Hepatocyte (in vitro differentiated cells): ENCODE measurements around the gene SGTB. TPM values are rescaled to one million over a fixed set of nuclear protein-coding genes. Genes with fewer than 3 reads are reported as not detected.
"Not testable (repeated sequence)": the region's sequence is repeated elsewhere in the genome, so short reads cannot be mapped to it uniquely, and the experiment has no call there.

Experiments
- DNase-seq: peaks from one replicate; pipeline ENCODE4 v3.0.0-alpha.2; 2016; ENCODE audit warnings: low spot score
- H2AFZ ChIP-seq: fragments of 200-600 bp; sonication (generic); 2 replicates; pipeline ENCODE4 v1.6.0; 2016; ENCODE audit warnings: antibody characterized with exemption, mild to moderate bottlenecking
- H3K27ac ChIP-seq: fragments of 200-600 bp; sonication (generic); 2 replicates; pipeline ENCODE4 v1.5.1; 2016; ENCODE audit warnings: mild to moderate bottlenecking
- H3K27me3 ChIP-seq: fragments of 200-600 bp; sonication (generic); 2 replicates; pipeline ENCODE4 v1.6.1; 2016
- H3K36me3 ChIP-seq: fragments of 200-600 bp; sonication (generic); replicated peaks from 2 replicates; pipeline ENCODE4 v1.5.1; 2016; ENCODE audit warnings: low read depth; ENCODE audit not compliant: insufficient read depth
- H3K4me1 ChIP-seq: fragments of 200-600 bp; sonication (generic); 2 replicates; pipeline ENCODE4 v1.5.1; 2016; ENCODE audit warnings: mild to moderate bottlenecking, moderate library complexity; ENCODE audit not compliant: insufficient read depth
- H3K4me2 ChIP-seq: fragments of 200-600 bp; sonication (generic); 2 replicates; pipeline ENCODE4 v1.6.0; 2016
- H3K4me3 ChIP-seq: fragments of 200-600 bp; sonication (generic); 2 replicates; pipeline ENCODE4 v1.5.1; 2016; ENCODE audit warnings: mild to moderate bottlenecking
- H3K79me2 ChIP-seq: fragments of 200-600 bp; sonication (generic); 2 replicates; pipeline ENCODE4 v1.6.0; 2017; ENCODE audit warnings: mild to moderate bottlenecking
- H3K9me2 ChIP-seq: fragments of 200-600 bp; sonication (generic); replicated peaks from 2 replicates; pipeline ENCODE4 v1.6.0; 2017; ENCODE audit warnings: mild to moderate bottlenecking; ENCODE audit not compliant: insufficient read depth
- H3K9me3 ChIP-seq: fragments of 200-600 bp; sonication (generic); 2 replicates; pipeline ENCODE4 v1.5.1; 2016; ENCODE audit warnings: low read depth, mild to moderate bottlenecking
- H4K20me1 ChIP-seq: fragments of 200-600 bp; sonication (generic); 2 replicates; pipeline ENCODE4 v1.6.0; 2016; ENCODE audit warnings: mild to moderate bottlenecking; ENCODE audit not compliant: insufficient read depth, poor library complexity, severe bottlenecking
- EZH2 ChIP-seq: fragments of 200-600 bp; sonication (generic); IDR thresholded peaks from 2 replicates; pipeline ENCODE4 v1.6.1; 2016; ENCODE audit warnings: antibody characterized with exemption, mild to moderate bottlenecking, borderline replicate concordance
- EZH2phosphoT487 ChIP-seq: fragments of 200-600 bp; sonication (generic); IDR thresholded peaks from one replicate; pipeline ENCODE4 v1.6.1; 2018; ENCODE audit warnings: antibody characterized with exemption, mild to moderate bottlenecking, low read depth, moderate library complexity; ENCODE audit not compliant: unreplicated experiment, severe bottlenecking
- WGBS: methylation state at CpG from one replicate; pipeline ENCODE4 v1.1.6; 2016; ENCODE audit warnings: low lambda C conversion rate; ENCODE audit errors: missing lambda C conversion rate; 5-methylcytosine and 5-hydroxymethylcytosine counted together
- polyA plus RNA-seq: library from polyadenylated mRNA; unstranded; fragments of >200 nt; fragmentation: Nextera tagmentation; extraction: Ambion mirVana; gene quantifications from 2 replicates; pipeline ENCODE4 v1.2.1, GENCODE V29; 2016
- total RNA-seq: library from RNA; depleted of rRNA; stranded (reverse); fragments of >200 nt; gene quantifications from 2 replicates; pipeline ENCODE4 v1.2.3, GENCODE V29; 2014
- TF ChIP-seq, protein P1 (sequence below): fragments of 200-600 bp; sonication (generic); IDR thresholded peaks from 2 replicates; pipeline ENCODE4 v1.5.1; 2016; ENCODE audit warnings: antibody characterized with exemption, mild to moderate bottlenecking; ENCODE audit not compliant: poor library complexity

SGTB gene
- total and polyA plus RNA-seq, 2 experiments from 2014 or later, result 3.6 to 9.0 TPM

DNA sequence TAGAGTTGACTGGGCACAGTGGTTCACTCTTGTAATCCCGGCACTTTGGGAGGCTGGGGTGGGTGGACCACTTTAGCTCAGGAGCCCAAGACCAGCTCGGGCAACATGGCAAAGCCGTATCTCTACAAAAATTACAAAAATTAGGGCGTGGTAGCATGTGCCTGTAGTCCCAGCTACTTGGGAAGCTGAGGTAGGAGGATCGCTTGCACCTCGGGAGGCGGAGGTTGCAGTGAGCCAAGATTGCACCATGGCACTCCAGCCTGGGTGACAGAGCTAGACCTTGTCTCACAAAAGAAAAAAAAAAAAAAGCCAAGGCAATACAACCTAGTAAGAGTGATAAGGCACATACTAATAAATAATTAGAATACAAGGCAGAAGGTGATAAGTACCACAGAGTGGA, 15.9 kb upstream of the SGTB start:
- Histone ChIP-seq H3K27me3 (no peaks in the 10 kb centered on the region), H3K4me3 (no peak overlapping the region), H4K20me1 (no peaks in the 10 kb centered on the region), H3K36me3 (no peaks in the 10 kb centered on the region), H3K79me2 (peaks cover 28% of the 10 kb centered on the region), H2AFZ (no peak overlapping the region), H3K9me2 (no peaks in the 10 kb centered on the region), H3K4me1 (no peaks in the 10 kb centered on the region), H3K9me3 (no peaks in the 10 kb centered on the region), H3K4me2 (no peak overlapping the region), H3K27ac (no peak overlapping the region)
- DNase-seq, result no peak
- WGBS, result 92% methylated on average over 7 of the region's 7 CpGs
- TF ChIP-seq EZH2phosphoT487, result no peak
- no peak for TF ChIP-seq EZH2
- TF ChIP-seq, protein P1, sequence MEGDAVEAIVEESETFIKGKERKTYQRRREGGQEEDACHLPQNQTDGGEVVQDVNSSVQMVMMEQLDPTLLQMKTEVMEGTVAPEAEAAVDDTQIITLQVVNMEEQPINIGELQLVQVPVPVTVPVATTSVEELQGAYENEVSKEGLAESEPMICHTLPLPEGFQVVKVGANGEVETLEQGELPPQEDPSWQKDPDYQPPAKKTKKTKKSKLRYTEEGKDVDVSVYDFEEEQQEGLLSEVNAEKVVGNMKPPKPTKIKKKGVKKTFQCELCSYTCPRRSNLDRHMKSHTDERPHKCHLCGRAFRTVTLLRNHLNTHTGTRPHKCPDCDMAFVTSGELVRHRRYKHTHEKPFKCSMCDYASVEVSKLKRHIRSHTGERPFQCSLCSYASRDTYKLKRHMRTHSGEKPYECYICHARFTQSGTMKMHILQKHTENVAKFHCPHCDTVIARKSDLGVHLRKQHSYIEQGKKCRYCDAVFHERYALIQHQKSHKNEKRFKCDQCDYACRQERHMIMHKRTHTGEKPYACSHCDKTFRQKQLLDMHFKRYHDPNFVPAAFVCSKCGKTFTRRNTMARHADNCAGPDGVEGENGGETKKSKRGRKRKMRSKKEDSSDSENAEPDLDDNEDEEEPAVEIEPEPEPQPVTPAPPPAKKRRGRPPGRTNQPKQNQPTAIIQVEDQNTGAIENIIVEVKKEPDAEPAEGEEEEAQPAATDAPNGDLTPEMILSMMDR, result no peak

DNA sequence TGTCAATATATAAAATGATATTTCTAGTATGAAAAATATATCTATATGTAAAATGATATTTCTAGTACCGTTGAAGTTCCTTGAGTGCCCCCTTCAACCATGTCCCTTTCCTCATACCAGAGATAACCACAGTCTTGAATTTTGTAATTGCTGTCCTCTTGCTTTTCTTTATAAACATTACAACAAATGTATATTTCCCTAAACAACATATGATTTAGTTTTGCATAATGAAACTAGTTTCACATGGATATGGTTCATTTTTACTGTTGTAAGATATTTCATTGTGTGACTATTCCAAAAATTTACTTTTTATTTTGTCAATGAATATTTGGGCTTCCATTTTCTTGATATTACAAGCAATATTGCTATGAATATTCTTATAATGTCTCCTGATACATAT, 14.1 kb upstream of the SGTB start:
- no peak overlapping the region for H3K27ac ChIP-seq
- no peak overlapping the region for H2AFZ ChIP-seq
- H3K4me1 ChIP-seq, result no peaks in the 10 kb centered on the region
- no peaks in the 10 kb centered on the region for H3K36me3 ChIP-seq
- H3K9me3 ChIP-seq, result no peaks in the 10 kb centered on the region
- TF ChIP-seq, protein P1, result no peak
- no peak for TF ChIP-seq EZH2
- TF ChIP-seq EZH2phosphoT487, result no peak
- H3K27me3 ChIP-seq, result no peaks in the 10 kb centered on the region
- no peak for DNase-seq
- peaks cover 20% of the 10 kb centered on the region for H3K79me2 ChIP-seq
- WGBS, result 83% methylated on average over 1 of the region's 1 CpG
- no peak overlapping the region for H3K4me3 ChIP-seq
- H4K20me1 ChIP-seq, result no peaks in the 10 kb centered on the region
- no peak overlapping the region for H3K4me2 ChIP-seq
- H3K9me2 ChIP-seq, result no peaks in the 10 kb centered on the region

DNA sequence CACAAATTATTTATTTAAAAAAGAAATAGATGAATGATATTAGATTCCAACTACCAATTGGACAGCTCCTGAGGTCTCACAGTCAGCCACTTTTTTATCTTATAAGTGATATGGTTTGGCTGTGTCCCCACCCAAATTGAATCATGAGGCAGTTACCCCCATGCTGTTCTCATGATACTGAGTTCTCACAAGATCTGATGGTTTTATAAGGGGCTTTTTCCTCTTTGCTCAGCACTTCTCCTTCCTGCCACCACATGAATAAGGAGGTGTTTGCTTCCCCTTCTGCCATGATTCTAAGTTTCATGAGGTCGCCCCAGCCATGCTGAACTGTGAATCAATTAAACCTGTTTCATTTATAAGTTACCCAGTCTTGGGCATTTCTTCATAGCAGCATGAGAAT, 13.0 kb upstream of the SGTB start:
- no peak for TF ChIP-seq EZH2phosphoT487
- TF ChIP-seq, protein P1, result no peak
- TF ChIP-seq EZH2, result no peak
- Histone ChIP-seq H3K36me3 (no peaks in the 10 kb centered on the region), H3K27me3 (no peaks in the 10 kb centered on the region), H3K9me2 (no peaks in the 10 kb centered on the region), H3K4me1 (no peaks in the 10 kb centered on the region), H3K27ac (no peak overlapping the region), H3K79me2 (peaks cover 18% of the 10 kb centered on the region), H2AFZ (no peak overlapping the region), H3K4me3 (no peak overlapping the region), H3K9me3 (no peaks in the 10 kb centered on the region), H4K20me1 (no peaks in the 10 kb centered on the region), H3K4me2 (no peak overlapping the region)
- 95% methylated on average over 1 of the region's 1 CpG for WGBS
- no peak for DNase-seq

DNA sequence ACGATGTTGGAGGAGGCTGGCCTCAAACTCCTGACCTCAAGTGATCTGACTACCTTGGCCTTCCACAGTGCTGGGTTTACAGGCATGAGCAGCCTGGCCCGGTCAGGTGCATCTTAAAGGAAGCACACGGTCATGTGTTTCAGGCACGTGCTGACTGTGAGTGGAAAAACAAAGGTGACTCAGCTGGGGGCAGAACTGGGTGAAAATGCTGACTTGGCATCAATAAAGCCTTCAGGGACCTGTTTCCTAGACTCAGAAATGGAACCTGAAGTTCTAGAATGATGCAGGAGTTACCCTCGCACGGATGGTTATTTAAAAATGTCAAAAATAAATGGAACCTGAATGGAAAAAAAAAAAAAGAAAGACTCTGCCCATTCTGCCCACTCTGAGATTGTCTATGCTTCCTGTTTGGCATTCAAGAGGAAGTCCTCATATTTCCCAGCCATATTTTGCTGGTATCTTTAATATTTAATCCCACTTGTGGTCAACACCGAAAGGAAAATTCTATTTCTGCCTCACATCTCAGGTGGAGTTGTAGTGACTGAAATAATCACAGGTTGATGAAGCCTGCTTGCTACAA, 12.4 kb upstream of the SGTB start:
- H3K27me3 ChIP-seq, H3K4me3 ChIP-seq, DNase-seq, H3K4me2 ChIP-seq, H3K27ac ChIP-seq, H3K4me1 ChIP-seq, H3K36me3 ChIP-seq, H2AFZ ChIP-seq, H4K20me1 ChIP-seq, H3K9me3 ChIP-seq, H3K9me2 ChIP-seq: not testable (repeated sequence)
- H3K79me2 ChIP-seq, result peaks cover 20% of the 10 kb centered on the region
- WGBS, result 87% methylated on average over 7 of the region's 7 CpGs

DNA sequence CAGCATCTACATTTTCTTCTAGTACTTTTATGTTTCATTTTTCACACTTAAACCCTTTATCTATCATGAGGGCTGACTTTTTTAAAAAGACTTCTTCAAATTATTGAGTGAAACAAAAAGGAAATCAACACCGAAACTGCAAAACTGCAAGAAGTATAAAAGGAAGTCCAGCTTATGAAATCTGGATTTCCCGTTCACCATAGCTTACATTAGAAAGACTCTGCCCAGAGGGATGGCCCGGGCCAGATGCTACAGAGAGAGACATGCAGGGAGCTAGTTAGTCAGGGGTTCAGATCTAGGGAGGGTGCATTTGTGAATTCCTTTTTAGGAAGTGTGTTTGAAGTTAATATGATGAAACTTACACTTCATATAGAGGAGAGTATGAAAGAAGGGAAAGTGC, 10.1 kb upstream of the SGTB start:
- H3K9me3 ChIP-seq, H3K4me1 ChIP-seq, H4K20me1 ChIP-seq, H3K4me2 ChIP-seq, H3K4me3 ChIP-seq, DNase-seq, H2AFZ ChIP-seq, H3K36me3 ChIP-seq, H3K27ac ChIP-seq, H3K27me3 ChIP-seq, H3K9me2 ChIP-seq: not testable (repeated sequence)
- H3K79me2 ChIP-seq, result peaks cover 20% of the 10 kb centered on the region
- WGBS, result 97% methylated on average over 3 of the region's 3 CpGs
